KMS-11 (cell line): ENCODE data around the gene DNAJC24.

Source experiments
- H2AFZ ChIP-seq: fragments of 200-600 bp; sonication (generic); 2 replicates; pipeline ENCODE4 v1.6.1; 2016; ENCODE audit warnings: antibody characterized with exemption, mixed run types, low read depth
- H3K27ac ChIP-seq: fragments of 200-600 bp; sonication (generic); 2 replicates; pipeline ENCODE4 v1.6.1; 2016; ENCODE audit warnings: mild to moderate bottlenecking, mixed run types
- H3K27me3 ChIP-seq: fragments of 200-600 bp; sonication (generic); 2 replicates; pipeline ENCODE4 v1.6.1; 2017; ENCODE audit warnings: mild to moderate bottlenecking, low read depth, mixed run types, moderate library complexity; ENCODE audit not compliant: insufficient read depth
- H3K36me3 ChIP-seq: fragments of 200-600 bp; sonication (generic); 2 replicates; pipeline ENCODE4 v1.6.1; 2017; ENCODE audit warnings: mild to moderate bottlenecking, mixed run types; ENCODE audit not compliant: insufficient read depth
- H3K4me1 ChIP-seq: fragments of 200-600 bp; sonication (generic); 2 replicates; pipeline ENCODE4 v1.6.1; 2016; ENCODE audit warnings: mild to moderate bottlenecking, low read depth, mixed run types; ENCODE audit not compliant: poor library complexity, severe bottlenecking
- H3K4me2 ChIP-seq: fragments of 200-600 bp; sonication (generic); 2 replicates; pipeline ENCODE4 v1.7.0; 2016; ENCODE audit warnings: mild to moderate bottlenecking, mixed run types
- H3K4me3 ChIP-seq: fragments of 200-600 bp; sonication (generic); IDR thresholded peaks from 2 replicates; pipeline ENCODE4 v1.6.1; 2017; ENCODE audit warnings: low read depth, low read length, mixed read lengths; ENCODE audit not compliant: insufficient read depth
- H3K79me2 ChIP-seq: fragments of 200-600 bp; sonication (generic); 2 replicates; pipeline ENCODE4 v1.6.1; 2016; ENCODE audit warnings: low read depth, mixed run types; ENCODE audit not compliant: insufficient read depth
- H3K9ac ChIP-seq: fragments of 200-600 bp; sonication (generic); 2 replicates; pipeline ENCODE4 v1.6.1; 2016; ENCODE audit warnings: mild to moderate bottlenecking, mixed run types
- H4K20me1 ChIP-seq: fragments of 200-600 bp; sonication (generic); 2 replicates; pipeline ENCODE4 v1.6.1; 2016; ENCODE audit warnings: mild to moderate bottlenecking, mixed run types; ENCODE audit not compliant: insufficient read depth
- TF ChIP-seq, protein P1 (sequence below): fragments of 200-600 bp; sonication (generic); conservative IDR thresholded peaks from 2 replicates; pipeline ENCODE4 v1.6.1; 2017; ENCODE audit warnings: low read depth, mild to moderate bottlenecking, antibody characterized with exemption, low read length, moderate library complexity, mixed read lengths

The DNAJC24 gene

DNA sequence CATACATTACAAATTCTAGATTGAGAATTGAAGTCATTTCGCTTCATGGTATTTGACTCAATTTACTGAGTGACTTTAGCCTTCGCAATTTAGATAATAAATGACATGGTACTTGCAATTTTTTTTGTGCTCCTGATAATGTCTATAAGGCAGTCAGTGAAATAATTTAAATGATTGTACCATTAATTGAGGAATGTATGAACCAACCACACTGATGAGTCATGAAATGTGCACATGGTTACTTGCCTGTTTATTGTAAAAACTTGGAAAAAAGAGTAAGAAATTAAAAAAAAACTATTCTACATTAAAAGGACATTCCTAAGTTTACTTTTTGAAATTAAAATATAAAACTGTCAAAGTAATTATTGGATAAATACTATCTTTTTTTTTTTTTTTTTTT lies 43.3 kb downstream of the DNAJC24 start:
- Histone ChIP-seq H3K4me1 (no peaks in the 10 kb centered on the region), H4K20me1 (no peaks in the 10 kb centered on the region), H3K9ac (no peak overlapping the region), H3K4me2 (no peak overlapping the region), H2AFZ (no peak overlapping the region), H3K4me3 (no peak overlapping the region), H3K79me2 (no peaks in the 10 kb centered on the region), H3K27me3 (no peaks in the 10 kb centered on the region), H3K36me3 (no peaks in the 10 kb centered on the region), H3K27ac (no peak overlapping the region)
- TF ChIP-seq, protein P1, sequence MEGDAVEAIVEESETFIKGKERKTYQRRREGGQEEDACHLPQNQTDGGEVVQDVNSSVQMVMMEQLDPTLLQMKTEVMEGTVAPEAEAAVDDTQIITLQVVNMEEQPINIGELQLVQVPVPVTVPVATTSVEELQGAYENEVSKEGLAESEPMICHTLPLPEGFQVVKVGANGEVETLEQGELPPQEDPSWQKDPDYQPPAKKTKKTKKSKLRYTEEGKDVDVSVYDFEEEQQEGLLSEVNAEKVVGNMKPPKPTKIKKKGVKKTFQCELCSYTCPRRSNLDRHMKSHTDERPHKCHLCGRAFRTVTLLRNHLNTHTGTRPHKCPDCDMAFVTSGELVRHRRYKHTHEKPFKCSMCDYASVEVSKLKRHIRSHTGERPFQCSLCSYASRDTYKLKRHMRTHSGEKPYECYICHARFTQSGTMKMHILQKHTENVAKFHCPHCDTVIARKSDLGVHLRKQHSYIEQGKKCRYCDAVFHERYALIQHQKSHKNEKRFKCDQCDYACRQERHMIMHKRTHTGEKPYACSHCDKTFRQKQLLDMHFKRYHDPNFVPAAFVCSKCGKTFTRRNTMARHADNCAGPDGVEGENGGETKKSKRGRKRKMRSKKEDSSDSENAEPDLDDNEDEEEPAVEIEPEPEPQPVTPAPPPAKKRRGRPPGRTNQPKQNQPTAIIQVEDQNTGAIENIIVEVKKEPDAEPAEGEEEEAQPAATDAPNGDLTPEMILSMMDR, result no peak

DNA sequence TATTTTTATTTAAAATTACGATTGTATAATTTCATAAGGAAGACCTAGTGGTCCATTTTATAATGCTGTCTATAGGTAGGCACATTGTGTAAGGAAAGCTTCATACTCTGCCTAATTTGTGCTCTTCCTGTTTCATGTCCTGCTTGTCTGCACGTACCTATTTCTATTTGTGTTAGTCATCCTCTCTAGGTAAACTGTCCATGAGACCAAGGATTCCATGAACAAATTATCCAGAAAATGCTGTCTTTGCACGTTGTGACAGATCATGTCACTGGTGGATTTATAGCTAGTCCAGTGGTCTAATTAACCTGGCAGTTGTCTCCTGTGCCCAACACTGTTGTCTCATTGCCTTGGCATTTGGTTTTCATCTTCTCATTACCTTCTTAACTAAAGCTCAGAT lies 44.7 kb downstream of the DNAJC24 start:
- Histone ChIP-seq H3K36me3 (no peaks in the 10 kb centered on the region), H3K27ac (no peak overlapping the region), H2AFZ (no peak overlapping the region), H3K9ac (no peak overlapping the region), H3K27me3 (no peaks in the 10 kb centered on the region), H3K4me1 (no peaks in the 10 kb centered on the region), H3K4me3 (no peak overlapping the region), H4K20me1 (no peaks in the 10 kb centered on the region), H3K79me2 (no peaks in the 10 kb centered on the region), H3K4me2 (no peak overlapping the region)
- TF ChIP-seq, protein P1, result no peak

DNA sequence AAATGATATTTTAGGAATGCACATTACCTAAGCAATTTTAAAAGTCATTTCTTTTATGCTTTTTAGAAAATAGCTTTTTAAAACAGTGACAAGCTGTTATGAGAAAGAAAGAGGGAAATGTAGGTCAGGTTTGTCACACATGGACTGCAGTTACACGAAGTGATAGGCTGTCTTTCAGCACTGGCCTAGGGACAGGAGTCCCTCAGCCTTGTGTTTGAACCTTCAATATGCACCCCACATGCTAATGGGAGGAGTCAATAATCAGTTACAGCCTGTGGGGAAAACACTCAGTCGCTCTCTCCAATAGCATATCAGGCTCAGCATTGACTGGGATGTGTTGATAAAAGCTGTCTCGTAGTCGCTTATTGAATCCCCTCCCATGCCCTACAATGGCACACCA lies 45.8 kb downstream of the DNAJC24 start:
- Histone ChIP-seq H3K9ac (no peak overlapping the region), H3K4me2 (no peak overlapping the region), H3K4me1 (no peaks in the 10 kb centered on the region), H2AFZ (no peak overlapping the region), H3K27me3 (no peaks in the 10 kb centered on the region), H4K20me1 (no peaks in the 10 kb centered on the region), H3K79me2 (no peaks in the 10 kb centered on the region), H3K36me3 (no peaks in the 10 kb centered on the region), H3K4me3 (no peak overlapping the region), H3K27ac (no peak overlapping the region)
- TF ChIP-seq, protein P1, result no peak

DNA sequence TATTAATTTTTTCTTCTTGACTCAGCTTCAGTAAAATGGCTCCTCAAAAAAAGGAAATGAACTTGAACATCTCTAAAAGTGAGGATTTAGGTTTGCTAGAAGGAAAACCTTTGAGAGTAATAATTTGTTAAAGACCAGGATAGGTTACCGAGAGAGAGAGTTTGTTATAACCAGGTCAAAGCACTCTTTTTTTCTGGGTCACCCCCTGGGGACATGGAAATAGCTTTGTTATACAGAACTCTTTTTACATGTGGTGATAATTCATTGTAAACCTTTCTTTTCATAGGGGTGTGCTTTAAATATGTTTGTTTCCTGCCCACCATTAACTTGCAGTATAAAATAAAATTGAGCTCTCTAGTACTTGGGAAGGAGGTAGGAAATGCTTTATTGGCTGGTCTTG lies 47.7 kb downstream of the DNAJC24 start:
- no peaks in the 10 kb centered on the region for H3K36me3 ChIP-seq
- H4K20me1 ChIP-seq, result no peaks in the 10 kb centered on the region
- no peaks in the 10 kb centered on the region for H3K4me1 ChIP-seq
- H3K4me2 ChIP-seq, result no peak overlapping the region
- TF ChIP-seq, protein P1, result no peak
- H3K9ac ChIP-seq, result no peak overlapping the region
- no peak overlapping the region for H3K27ac ChIP-seq
- no peaks in the 10 kb centered on the region for H3K79me2 ChIP-seq
- no peak overlapping the region for H2AFZ ChIP-seq
- no peak overlapping the region for H3K4me3 ChIP-seq
- H3K27me3 ChIP-seq, result no peaks in the 10 kb centered on the region
